Prostate gland (tissue), 2 donors: Measurements from ENCODE around the gene NR5A1. TPM values are rescaled to one million over a fixed set of nuclear protein-coding genes. Genes with fewer than 3 reads are reported as not detected.

ENCODE experiments used
- DNase-seq: peaks from one replicate; pipeline ENCODE4 v3.0.0-alpha.2; 2019; ENCODE audit warnings: low spot score
- H3K27ac ChIP-seq, 2 donors: fragments of 200-600 bp; sonication (generic); 2 replicates each; pipeline ENCODE4 v1.5.1; 2017 to 2019
- H3K27me3 ChIP-seq: fragments of 200-600 bp; sonication (generic); replicated peaks from 2 replicates; pipeline ENCODE4 v1.5.1; 2019; ENCODE audit not compliant: insufficient read depth
- H3K36me3 ChIP-seq, 2 donors: fragments of 200-600 bp; sonication (generic); 1 replicate in 1 of 2; 2 replicates in 1 of 2; pipeline versions ENCODE4 v1.5.1 to v1.8.1; 2017 to 2019
- H3K4me1 ChIP-seq: fragments of 200-600 bp; sonication (generic); replicated peaks from 2 replicates; pipeline ENCODE4 v1.5.1; 2019
- H3K4me3 ChIP-seq, 2 donors: fragments of 200-600 bp; sonication (generic); 2 replicates each; pipeline ENCODE4 v1.5.1; 2017 to 2019
- H3K9me3 ChIP-seq: fragments of 200-600 bp; sonication (generic); 2 replicates; pipeline ENCODE4 v1.5.1; 2017
- POLR2A ChIP-seq: fragments of 450-650 bp; IDR thresholded peaks from one replicate; pipeline ENCODE4 v1.6.1; 2016; ENCODE audit warnings: antibody characterized with exemption, mild to moderate bottlenecking
- POLR2AphosphoS5 ChIP-seq: sonication (generic); formaldehyde crosslinking; IDR thresholded peaks from one replicate; pipeline ENCODE4 v1.6.1; 2017; ENCODE audit warnings: antibody characterized with exemption
- WGBS: methylation state at CpG from one replicate; pipeline ENCODE4 v1.1.5; 2018; 5-methylcytosine and 5-hydroxymethylcytosine counted together
- intact Hi-C: fragments of 100-400 bp; cut with DNase I; formaldehyde crosslinking; loops from one replicate; pipeline ENCODE4 v1.14.2; 2022
- total RNA-seq, 2 donors: library from RNA; depleted of rRNA; stranded (reverse); fragments of >200 nt; gene quantifications; one replicate each; pipeline ENCODE4 v1.1.0, GENCODE V29; 2016
- TF ChIP-seq, protein P1 (sequence below), 4 experiments: fragments of 200-600 bp in 2 of 4; fragments of 450-650 bp in 2 of 4; sonication (generic) in 2 of 4; IDR thresholded peaks; 1 replicate in 3 of 4; 2 replicates in 1 of 4; pipeline ENCODE4 v1.5.1; 2016 to 2019; ENCODE audit warnings: antibody characterized with exemption in 4 of 4, mild to moderate bottlenecking in 2 of 4, moderate library complexity in 2 of 4

Gene NR5A1
- total RNA-seq, 2 donors from 2014 or later, result 88.4 TPM; not detected in 1

DNA sequence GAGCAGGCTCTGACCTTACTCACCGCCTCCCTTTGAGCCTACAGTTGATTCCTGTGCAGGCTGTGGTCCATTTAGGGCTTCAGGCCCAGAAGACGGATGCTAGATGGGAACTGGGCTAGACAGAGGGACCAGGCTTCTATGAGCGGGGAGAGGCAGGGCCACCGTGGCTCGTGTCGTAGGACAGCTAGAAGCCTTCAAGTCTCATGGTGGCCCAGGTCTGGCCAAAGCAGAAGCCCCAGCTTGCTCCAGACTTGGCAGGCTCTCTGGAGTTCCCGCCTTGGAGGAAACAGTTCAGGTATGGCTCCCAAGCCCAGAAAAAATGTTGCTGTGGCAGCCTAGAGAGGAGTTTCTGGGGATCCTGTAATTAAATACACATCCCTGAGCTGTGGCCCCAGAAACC lies 10.9 kb upstream of the NR5A1 start:
- 98% methylated on average over 7 of the region's 7 CpGs for WGBS
- intact Hi-C loops, result no loop called here
- no peak for TF ChIP-seq POLR2A
- H3K4me1 ChIP-seq, result no peaks in the 10 kb centered on the region
- H3K9me3 ChIP-seq, result no peaks in the 10 kb centered on the region
- no peaks in the 10 kb centered on the region for H3K27me3 ChIP-seq
- no peak overlapping the region for H3K27ac ChIP-seq
- no peak for DNase-seq
- no peaks in the 10 kb centered on the region for H3K36me3 ChIP-seq
- no peak overlapping the region for H3K4me3 ChIP-seq

DNA sequence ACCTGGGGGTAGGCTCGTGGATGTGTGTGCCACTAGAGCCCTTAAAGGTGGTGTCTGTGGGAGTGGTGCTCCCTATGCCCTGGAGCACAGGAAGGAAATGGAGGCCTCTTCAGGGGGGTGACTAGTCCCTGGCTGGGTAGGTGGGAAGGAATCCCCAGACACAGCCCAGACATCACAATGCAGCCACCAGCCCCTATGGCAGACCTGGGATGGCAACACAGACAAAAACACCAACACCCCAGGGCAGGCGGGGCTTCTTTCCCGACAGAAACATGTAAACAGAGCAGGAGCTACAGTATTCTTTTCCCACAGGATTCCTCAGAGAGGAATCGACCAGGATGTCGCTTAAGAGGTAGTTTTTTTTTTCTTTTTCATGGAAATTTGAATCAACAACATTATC lies 10.4 kb upstream of the NR5A1 start:
- intact Hi-C loops, result no loop called here
- no peaks in the 10 kb centered on the region for H3K9me3 ChIP-seq
- WGBS, result 85% methylated on average over 5 of the region's 5 CpGs
- no peaks in the 10 kb centered on the region for H3K4me1 ChIP-seq
- no peak overlapping the region for H3K4me3 ChIP-seq
- H3K36me3 ChIP-seq, result no peaks in the 10 kb centered on the region
- TF ChIP-seq POLR2AphosphoS5, result no peak
- TF ChIP-seq, protein P1, sequence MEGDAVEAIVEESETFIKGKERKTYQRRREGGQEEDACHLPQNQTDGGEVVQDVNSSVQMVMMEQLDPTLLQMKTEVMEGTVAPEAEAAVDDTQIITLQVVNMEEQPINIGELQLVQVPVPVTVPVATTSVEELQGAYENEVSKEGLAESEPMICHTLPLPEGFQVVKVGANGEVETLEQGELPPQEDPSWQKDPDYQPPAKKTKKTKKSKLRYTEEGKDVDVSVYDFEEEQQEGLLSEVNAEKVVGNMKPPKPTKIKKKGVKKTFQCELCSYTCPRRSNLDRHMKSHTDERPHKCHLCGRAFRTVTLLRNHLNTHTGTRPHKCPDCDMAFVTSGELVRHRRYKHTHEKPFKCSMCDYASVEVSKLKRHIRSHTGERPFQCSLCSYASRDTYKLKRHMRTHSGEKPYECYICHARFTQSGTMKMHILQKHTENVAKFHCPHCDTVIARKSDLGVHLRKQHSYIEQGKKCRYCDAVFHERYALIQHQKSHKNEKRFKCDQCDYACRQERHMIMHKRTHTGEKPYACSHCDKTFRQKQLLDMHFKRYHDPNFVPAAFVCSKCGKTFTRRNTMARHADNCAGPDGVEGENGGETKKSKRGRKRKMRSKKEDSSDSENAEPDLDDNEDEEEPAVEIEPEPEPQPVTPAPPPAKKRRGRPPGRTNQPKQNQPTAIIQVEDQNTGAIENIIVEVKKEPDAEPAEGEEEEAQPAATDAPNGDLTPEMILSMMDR (IDR thresholded peaks at IDR 0.05), result no peak
- TF ChIP-seq POLR2A, result no peak
- no peak for DNase-seq
- no peaks in the 10 kb centered on the region for H3K27me3 ChIP-seq
- no peak overlapping the region for H3K27ac ChIP-seq

DNA sequence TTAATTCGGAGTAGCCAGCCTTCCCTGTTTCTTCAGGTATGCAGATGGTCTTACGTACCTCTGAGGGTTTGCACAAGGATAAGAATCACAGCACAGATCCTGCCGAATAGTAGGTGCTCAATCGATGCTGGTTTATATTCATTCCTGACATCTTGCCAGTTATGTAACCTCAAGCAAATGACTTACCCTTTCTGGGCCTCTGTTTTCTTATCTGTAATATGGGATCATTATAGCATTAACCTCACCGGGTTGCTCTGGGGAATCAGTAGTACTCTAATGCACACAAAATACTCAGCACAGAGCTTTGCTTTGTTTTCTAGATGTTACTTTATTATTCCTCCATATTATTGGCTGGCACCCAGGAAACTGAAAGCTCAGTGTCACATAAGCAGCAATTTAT lies 7.7 kb upstream of the NR5A1 start:
- no peak for DNase-seq
- WGBS, result 78% methylated on average over 5 of the region's 5 CpGs
- Histone ChIP-seq H3K4me3 (no peak overlapping the region), H3K9me3 (no peaks in the 10 kb centered on the region), H3K27me3 (no peaks in the 10 kb centered on the region), H3K4me1 (no peaks in the 10 kb centered on the region), H3K36me3 (no peaks in the 10 kb centered on the region), H3K27ac (no peak overlapping the region)
- intact Hi-C loops, result no loop called here
- TF ChIP-seq, protein P1 (IDR thresholded peaks at IDR 0.05), result no peak
- TF ChIP-seq POLR2A (no peak), POLR2AphosphoS5 (no peak)

DNA sequence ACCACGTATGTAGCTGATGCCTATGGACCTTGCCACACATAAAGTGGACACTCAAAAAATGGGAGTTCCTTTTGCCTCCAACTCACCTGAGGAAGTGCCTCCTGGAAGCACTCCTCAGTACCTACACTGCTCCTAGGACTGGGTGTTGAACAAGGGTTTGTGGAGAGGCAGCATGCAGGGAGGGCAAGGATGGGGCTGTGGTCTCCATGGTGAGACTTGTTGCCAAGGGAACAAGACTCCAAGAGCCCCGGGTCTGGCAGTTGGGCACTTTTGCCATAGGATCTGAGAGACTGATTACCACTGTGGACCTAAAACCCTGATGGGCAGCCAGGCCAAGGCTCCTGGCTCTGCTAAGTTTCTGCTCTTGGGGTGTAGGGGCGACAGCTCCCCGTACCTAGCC lies 6.9 kb upstream of the NR5A1 start:
- TF ChIP-seq, protein P1 (IDR thresholded peaks at IDR 0.05), result no peak
- no peak for TF ChIP-seq POLR2A
- TF ChIP-seq POLR2AphosphoS5, result no peak
- no peak for DNase-seq
- Histone ChIP-seq H3K36me3 (no peaks in the 10 kb centered on the region), H3K9me3 (no peaks in the 10 kb centered on the region), H3K4me3 (no peak overlapping the region), H3K27ac (no peak overlapping the region), H3K27me3 (no peaks in the 10 kb centered on the region), H3K4me1 (no peaks in the 10 kb centered on the region)
- 76% methylated on average over 4 of the region's 4 CpGs for WGBS
- intact Hi-C loops, result no loop called here

DNA sequence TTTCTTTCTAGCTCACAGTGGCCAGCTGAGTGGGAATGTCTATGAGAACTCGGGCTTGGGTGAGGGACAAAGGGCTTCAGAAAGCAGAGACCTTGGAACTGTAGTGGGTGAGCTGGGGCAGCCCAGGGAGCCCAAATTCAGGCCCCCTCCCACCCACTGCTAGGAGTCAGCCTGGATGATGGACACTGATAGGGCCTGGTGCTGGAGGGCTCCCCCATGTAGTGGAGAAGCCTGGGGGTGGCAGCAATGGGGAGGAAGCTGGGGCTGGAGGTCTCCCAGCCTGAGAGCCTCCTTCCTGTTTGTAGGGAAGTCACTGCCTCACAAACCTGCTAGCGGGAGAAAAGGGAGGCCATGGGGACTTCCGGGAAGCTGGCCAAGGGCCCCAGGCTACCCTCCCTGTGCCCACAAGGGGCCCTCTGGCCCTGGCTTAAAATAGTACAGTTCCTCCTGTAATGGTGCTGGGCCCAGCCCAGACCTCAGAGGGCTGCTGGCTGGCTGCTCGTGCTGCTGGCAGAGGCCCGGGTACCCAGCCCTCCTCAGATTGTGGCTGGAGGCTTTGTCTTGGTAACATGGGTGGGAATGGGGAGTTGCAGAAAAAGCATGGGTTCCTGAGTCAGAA lies 6.3 kb upstream of the NR5A1 start:
- Histone ChIP-seq H3K27me3 (no peaks in the 10 kb centered on the region), H3K4me1 (no peaks in the 10 kb centered on the region), H3K36me3 (no peaks in the 10 kb centered on the region), H3K27ac (no peak overlapping the region), H3K9me3 (no peaks in the 10 kb centered on the region), H3K4me3 (no peak overlapping the region)
- intact Hi-C loops, result no loop called here
- TF ChIP-seq, protein P1 (IDR thresholded peaks at IDR 0.05), result no peak
- TF ChIP-seq POLR2A (no peak), POLR2AphosphoS5 (no peak)
- DNase-seq, result no peak
- WGBS, result 28% methylated on average over 5 of the region's 5 CpGs
